GM18951 (cell line): ENCODE data around the gene DCAF8.

Source experiments
- POLR2A ChIP-seq: IDR thresholded peaks from 4 replicates; pipeline ENCODE4 v1.6.1; 2011; ENCODE audit warnings: mild to moderate bottlenecking; ENCODE audit not compliant: insufficient read length, insufficient read depth; ENCODE audit errors: extremely low read depth
- in situ Hi-C: fragments of 300-500 bp; cut with MboI; formaldehyde crosslinking; loops from one replicate; pipeline ENCODE4 v1.12.0; 2022; ENCODE audit warnings: low sequenced_read_pairs, mixed read lengths, inconsistent platforms; ENCODE audit not compliant: unreplicated experiment

The DCAF8 gene

DNA sequence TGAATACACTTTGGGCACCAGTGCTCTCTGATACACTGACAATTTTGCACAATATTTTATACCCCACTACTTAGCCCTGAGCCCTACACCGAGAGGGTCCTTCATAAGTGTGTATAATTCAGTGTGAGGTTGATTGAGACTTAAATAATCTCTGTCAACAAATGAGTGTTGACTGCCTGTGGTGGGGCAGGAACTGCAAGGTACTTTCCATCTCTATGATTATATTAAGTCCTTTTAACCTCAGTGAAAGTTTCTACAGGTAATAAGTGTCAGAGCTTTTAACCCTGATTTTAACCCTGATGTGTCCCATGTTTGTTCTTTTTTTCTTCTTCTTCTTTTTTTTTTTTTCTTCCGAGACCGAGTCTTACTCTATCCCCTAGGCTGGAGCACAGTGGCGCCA lies 66.2 kb downstream of the DCAF8 start:
- in situ Hi-C loops: no loop called here

DNA sequence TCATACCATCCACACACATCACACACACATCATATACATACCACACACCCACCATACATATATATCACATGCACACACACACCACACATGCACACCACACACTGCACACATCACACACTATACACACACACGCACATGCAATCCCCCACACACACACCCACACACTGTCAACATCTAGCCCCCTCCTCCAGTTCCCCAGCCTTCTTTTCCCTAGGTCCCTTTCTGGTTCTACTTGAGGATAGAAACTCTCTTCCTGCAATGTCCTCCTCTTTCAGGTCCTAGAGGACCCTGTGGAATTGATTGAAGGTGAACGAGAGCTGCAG lies 67.7 kb downstream of the DCAF8 start:
- no peak for TF ChIP-seq POLR2A
- in situ Hi-C loops: no loop called here

More for the DNA sequence above, 66.2 kb downstream of the DCAF8 start:
- TF ChIP-seq POLR2A: no peak

DNA sequence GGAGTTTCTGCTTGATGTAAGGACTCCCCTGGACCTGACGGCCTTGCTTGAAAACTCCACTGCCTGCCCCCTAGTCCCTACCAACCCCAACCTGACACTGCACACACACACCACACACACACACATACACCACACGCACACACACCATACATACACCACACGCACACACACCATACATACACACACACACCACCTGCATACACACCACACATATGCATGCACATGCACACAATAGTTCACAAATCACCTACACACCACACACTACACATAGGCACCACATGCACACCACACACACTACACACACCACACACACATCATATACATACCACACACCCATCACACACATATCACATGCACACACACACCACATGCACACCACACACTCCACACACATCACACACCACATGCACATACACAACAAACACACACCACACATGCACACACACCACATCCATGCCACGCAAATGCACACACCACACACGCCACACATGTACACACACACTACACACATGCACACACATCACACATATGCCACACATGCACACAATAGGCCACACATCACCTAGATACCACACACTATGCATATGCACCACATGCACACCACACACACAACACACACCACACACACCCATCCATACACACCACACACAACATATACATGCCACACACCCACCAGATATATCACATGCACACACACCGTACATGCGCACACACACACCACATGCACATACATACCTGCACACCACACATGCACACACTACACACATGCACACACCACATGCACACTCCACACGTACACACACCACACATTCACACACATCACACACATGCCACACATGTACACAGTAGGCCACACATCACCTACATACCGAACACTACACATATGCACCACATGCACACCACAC lies 68.3 kb downstream of the DCAF8 start:
- no peak for TF ChIP-seq POLR2A
- in situ Hi-C loops: no loop called here

DNA sequence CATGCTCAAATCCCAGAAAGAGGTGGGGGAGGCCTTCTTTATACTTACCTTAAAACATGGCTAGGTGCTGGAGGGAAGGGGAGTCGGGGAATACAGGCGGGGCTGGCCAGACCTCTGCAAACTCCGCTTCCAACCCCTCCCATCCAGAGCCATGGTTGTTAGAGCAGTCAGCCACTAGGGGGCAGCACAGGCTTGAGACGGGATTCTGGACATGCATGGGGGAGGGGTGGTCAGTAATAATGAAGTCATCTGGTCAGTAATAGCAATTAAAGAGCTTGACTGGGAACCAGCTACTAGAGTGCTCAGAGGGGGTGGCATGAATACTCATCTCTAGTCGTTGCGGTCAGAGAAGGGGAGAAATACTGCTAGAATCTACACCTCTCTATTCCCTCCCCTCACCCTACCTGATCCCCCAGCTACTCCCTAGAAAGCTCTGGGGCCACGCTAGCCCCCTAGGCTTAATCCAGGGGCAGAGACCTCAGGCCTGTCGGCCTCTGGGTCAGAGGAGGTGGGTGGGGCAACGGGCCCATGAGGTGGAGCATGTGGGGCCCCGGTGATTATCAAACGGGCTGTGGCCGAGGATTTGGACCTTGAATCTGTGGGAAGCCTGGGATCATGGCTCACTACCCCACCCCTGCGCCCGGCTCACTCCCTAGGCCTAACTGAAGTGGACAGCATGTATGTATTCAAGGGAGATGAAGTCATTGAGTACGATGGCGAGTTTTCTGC lies 69.1 kb downstream of the DCAF8 start:
- TF ChIP-seq POLR2A: no peak
- in situ Hi-C loops: no loop called here

DNA sequence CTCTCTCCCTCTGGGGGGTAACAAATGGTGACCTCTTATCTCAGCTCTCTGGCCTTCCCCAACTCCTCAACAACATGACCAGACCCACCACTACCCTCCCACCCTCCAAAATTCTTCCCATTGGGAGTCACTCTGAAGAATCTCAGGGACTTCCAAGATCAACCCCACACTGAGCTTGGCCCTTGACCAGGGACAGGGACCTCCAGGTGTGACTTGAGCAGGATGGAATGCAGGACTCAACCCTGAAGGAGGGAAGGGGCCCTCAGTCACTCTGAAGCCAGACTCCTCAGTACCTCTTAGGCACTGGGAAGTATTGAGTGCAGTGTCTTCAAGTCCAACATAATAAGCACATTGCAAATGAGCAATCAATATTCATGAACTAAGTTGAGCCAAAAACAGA lies 70.1 kb downstream of the DCAF8 start:
- no peak for TF ChIP-seq POLR2A
- in situ Hi-C loops: no loop called here

DNA sequence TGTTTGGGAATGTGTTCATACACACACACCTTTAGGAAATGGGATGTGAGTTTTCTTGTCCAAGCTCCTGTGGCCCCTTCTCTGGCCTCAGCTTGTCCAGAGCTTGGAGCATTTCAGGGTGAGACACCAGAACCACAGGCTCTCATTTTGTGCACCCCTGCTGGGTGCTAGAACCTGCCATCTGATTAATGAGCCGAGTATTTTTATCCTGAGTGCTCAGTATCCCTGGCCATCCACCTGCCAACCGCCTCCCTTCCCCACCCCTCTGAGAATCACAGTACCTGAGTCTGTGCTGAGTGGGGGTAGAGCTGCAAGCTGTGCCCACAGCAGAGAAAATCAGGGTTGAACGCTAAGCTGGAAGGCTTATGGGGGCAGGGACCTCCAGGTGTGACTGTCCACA lies 70.6 kb downstream of the DCAF8 start:
- no peak for TF ChIP-seq POLR2A
- in situ Hi-C loops: no loop called here

DNA sequence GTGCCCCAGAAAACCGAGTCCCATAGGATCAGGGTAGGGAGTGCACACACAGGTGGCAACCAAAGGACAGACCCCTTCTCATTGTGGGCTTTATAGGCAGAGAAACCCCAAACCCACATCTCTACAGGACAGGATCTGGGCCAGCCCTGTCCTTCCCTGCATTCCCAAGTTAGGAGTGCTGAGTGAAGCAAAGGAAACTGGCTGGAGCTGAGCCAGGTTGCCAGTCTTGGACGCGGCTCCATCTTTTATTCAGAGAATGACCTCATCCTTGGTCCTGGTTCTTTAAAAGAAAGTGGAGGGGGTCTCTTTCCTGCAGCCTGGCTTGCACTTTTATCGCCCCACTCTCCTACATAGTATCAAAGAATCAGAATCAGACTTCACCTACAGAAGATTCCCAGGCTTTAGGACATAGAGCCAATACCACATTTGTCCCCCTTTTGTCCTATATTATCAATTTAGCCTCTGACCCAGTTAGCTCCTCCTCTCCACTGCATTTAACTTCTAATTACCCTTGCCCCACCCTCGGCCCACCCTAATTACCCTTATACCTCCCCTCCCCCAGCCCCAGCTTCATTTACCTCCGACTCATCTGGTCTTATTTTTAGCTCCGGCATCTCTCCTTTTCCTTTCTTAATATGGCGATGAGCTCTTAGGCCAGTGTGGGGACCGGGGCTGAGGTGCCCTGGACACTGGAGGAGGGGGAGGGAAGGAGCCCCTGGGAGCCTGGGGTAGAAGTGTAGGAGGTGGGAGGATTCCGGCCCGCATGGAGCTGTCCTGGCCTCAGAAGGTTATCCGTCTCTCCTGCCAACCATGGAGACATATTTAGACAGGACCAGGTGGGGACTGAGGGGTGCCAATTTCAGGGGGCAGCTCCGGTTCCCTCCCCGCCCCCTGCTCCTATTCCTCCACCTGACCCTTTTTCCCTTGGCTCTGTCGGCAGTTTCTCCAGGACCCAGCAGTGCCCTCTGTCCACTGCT lies 72.4 kb downstream of the DCAF8 start, which contains the start of gene CASQ1:
Gene CASQ1, plus strand, starts transcription at position 927 of the 977 bp plus-strand sequence. CDS start 177 bp downstream, outside the sequence.
- no peak for TF ChIP-seq POLR2A
- in situ Hi-C loops: no loop called here

DNA sequence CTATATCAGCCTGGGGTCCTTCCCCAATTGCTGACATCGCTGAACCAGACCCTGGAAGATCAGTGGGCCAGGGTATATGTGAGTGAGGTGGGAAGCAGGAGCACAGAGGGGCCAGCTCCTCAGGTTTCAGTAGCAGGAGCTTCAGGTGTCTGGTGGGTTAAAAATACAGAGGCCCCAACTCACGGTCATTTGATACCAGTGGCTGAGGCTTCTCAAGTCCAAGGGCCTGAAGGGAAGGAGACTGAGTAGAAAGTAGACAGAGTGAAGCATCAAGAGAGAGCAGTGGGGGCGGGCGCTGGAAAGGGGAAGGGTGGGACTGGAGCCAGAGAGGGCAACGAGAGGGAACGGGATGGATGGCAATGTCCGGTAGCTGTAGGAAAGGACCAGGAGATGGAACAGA lies 74.0 kb downstream of the DCAF8 start:
- in situ Hi-C loops: no loop called here
- no peak for TF ChIP-seq POLR2A

DNA sequence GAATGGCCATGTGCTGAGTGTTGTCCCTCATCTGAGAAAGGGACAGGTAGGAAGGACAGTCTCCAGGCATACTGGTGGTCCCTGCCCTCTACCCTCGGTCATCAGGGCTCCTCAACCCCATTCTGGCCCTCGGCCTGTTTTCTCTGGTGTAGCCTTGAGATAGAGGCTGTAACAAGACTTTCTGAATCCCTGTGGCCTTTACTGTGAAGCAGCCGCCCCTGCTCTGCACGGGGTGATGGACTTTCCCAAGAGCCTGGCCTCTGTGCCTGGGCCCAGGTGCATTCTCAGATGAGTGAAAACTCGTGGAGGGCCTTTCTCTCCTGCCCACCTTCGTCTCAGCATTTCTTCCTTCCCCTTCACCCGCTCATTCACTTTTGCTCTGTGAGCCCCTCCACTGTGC lies 74.9 kb downstream of the DCAF8 start:
- TF ChIP-seq POLR2A: no peak
- in situ Hi-C loops: no loop called here

DNA sequence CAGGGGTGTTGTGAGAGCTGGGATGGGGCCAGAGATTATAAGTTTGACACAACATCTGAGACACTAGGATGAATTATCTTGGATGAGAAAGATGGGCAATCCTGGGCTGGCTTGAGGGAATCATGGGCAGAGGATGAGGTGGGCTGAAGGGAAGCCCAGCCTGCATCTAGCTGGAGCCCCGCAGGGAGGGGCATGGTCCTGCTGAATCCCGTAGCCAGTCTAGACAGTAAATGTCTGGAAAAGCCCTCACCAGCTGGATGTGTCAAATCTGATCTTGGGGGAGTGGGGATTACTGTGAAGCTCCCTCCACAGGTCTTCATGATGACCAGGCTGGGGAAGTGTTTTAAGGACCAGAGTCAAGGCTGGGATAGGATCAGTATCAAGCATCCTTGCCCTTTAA lies 75.6 kb downstream of the DCAF8 start:
- TF ChIP-seq POLR2A: no peak
- in situ Hi-C loops: no loop called here

DNA sequence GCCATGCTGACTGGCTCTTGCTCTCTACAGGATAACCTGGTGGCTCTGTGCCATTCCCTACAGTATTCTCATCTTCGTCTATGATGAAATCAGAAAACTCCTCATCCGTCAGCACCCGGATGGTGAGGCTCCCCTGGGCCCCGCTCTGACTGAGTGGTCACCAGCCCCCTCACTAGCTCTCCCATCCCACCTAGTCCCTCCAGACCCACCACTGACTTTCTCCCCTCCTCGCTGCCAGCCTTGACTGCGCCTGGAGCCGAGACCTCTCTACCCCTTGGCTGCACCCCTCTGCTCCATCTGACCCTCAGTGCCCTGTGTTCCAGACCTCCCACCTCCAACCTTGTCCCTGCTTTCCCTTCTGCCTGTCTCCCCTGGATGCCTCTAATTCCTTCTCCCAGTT lies 76.1 kb downstream of the DCAF8 start:
- in situ Hi-C loops: no loop called here
- no peak for TF ChIP-seq POLR2A

DNA sequence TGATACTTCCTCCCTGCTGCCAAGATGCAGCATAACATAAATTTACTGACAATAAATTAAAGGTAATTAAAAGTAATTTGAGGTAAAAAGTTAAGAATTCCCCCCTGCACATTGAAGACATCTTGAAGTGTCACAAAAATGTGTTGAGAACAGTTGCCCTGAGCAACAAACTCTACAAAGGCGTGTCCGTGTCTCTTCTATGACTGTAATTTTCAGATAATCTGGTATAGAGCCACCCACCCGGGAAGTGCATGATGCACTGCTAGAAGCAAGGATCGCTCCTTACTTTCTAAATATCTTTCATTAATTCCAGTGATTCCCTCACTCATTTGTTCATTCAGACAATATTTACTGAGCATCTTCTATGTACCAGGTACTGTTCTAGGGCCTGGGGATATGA lies 83.0 kb downstream of the DCAF8 start:
- TF ChIP-seq POLR2A: no peak
- in situ Hi-C loops: no loop called here

DNA sequence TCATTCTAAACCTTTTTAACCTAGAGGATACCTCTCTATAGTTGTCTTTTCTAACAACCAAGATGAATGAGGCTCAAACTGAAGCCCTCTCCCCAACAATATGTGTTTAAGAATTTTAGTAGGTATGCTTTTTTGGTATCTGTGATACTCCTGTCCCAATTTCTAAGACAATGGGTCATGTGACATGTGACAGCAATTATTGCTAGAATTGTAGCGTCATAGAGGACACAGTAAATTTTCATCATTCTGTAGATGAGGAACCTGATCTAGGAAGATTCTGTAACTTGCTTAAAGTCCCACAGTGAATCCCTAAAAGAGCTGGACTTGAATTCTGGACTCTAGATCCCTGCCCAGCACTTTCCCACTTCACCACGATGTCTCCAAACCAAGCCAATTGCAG lies 83.6 kb downstream of the DCAF8 start:
- in situ Hi-C loops: no loop called here
- TF ChIP-seq POLR2A: no peak
